Liver (tissue), 3 donors: ENCODE data around the gene GAS2.

Source experiments
- CTCF ChIP-seq: fragments of 150-350 bp; IDR thresholded peaks from 2 replicates; pipeline ENCODE4 v1.5.1; 2017; ENCODE audit warnings: improper control_type of control experiment, low read depth, low read length; ENCODE audit not compliant: missing input control
- FOXA2 ChIP-seq: IDR thresholded peaks from 2 replicates; pipeline ENCODE4 v1.6.1; 2016; ENCODE audit warnings: antibody characterized with exemption
- JUND ChIP-seq, 2 donors: IDR thresholded peaks; 2 replicates each; pipeline ENCODE4 v1.6.1; 2016; ENCODE audit warnings: antibody characterized with exemption in 2 of 2
- REST ChIP-seq: IDR thresholded peaks from 2 replicates; pipeline ENCODE4 v1.6.1; 2016; ENCODE audit warnings: antibody characterized with exemption, mild to moderate bottlenecking
- TAF1 ChIP-seq: conservative IDR thresholded peaks from 2 replicates; pipeline ENCODE4 v1.6.1; 2016; ENCODE audit warnings: antibody characterized with exemption, mild to moderate bottlenecking
- YY1 ChIP-seq: IDR thresholded peaks from 2 replicates; pipeline ENCODE4 v1.6.1; 2016; ENCODE audit warnings: antibody characterized with exemption, mild to moderate bottlenecking
- donor health status: healthy.
- donor health status: healthy.

GRCh38 chr11:22780952-22781593 lies 114.7 kb downstream of the GAS2 start:
- no peak for TF ChIP-seq CTCF
- TF ChIP-seq TAF1 = no peak
- no peak for TF ChIP-seq REST
- TF ChIP-seq JUND (IDR thresholded peaks at IDR 0.05) = no peak
- no peak for TF ChIP-seq FOXA2
- TF ChIP-seq YY1 = no peak
